Calu3 (cell line): Measurements from ENCODE around the gene CERKL. TPM values are rescaled to one million over a fixed set of nuclear protein-coding genes. Genes with fewer than 3 reads are reported as not detected.
A peak's percentile ranks its signal among the peaks of the same experiment; 100 is the strongest.

Source experiments
- BruUV-seq: library from RNA; stranded (reverse); fragments of 400-500 nt; replicated peaks from 2 replicates; lab custom pipeline; 2021; lab: Mats Ljungman, UMichigan
- CTCF ChIA-PET: fragments of 300-600 bp; sonication (Branson Sonifier 250); formaldehyde crosslinking; loops from one replicate; lab custom pipeline; 2022; ENCODE audit warnings: antibody characterized with exemption; lab: Charles Lee
- DNase-seq: peaks from one replicate; pipeline ENCODE4 v3.0.0; 2022
- H3K27ac Mint-ChIP-seq: one replicate; pipeline ENCODE4 v1.8.0; 2022; ENCODE audit warnings: mixed read lengths; ENCODE audit not compliant: unreplicated experiment
- H3K27me3 Mint-ChIP-seq: one replicate; pipeline ENCODE4 v1.8.0; 2022; ENCODE audit warnings: mixed read lengths; ENCODE audit not compliant: unreplicated experiment
- H3K36me3 Mint-ChIP-seq: one replicate; pipeline ENCODE4 v1.8.0; 2022; ENCODE audit warnings: mild to moderate bottlenecking, moderate library complexity, mixed read lengths; ENCODE audit not compliant: insufficient read depth, unreplicated experiment
- H3K4me1 Mint-ChIP-seq: one replicate; pipeline ENCODE4 v1.8.0; 2022; ENCODE audit warnings: mild to moderate bottlenecking, low read depth, mixed read lengths; ENCODE audit not compliant: unreplicated experiment
- H3K4me3 Mint-ChIP-seq: one replicate; pipeline ENCODE4 v1.8.0; 2022; ENCODE audit warnings: mild to moderate bottlenecking, low read depth, moderate library complexity, mixed read lengths; ENCODE audit not compliant: unreplicated experiment
- H3K9me3 Mint-ChIP-seq: one replicate; pipeline ENCODE4 v1.8.0; 2022; ENCODE audit warnings: low read depth, mixed read lengths; ENCODE audit not compliant: unreplicated experiment
- intact Hi-C: fragments of 100-400 bp; cut with micrococcal nuclease; formaldehyde crosslinking; loops from one replicate; pipeline ENCODE4 v1.10.0; 2022; ENCODE audit not compliant: unreplicated experiment
- total RNA-seq: library from RNA; stranded (reverse); gene quantifications from 2 replicates; pipeline ENCODE4 v1.2.3, GENCODE V29; 2022
- TF ChIP-seq, protein P1 (sequence below): fragments of 200-600 bp; IDR thresholded peaks from one replicate; pipeline ENCODE4 v1.8.0; 2022; ENCODE audit warnings: antibody characterized with exemption; ENCODE audit not compliant: unreplicated experiment

Gene CERKL
- total RNA-seq, 1 experiment from 2014 or later, result 1.1 TPM

DNA sequence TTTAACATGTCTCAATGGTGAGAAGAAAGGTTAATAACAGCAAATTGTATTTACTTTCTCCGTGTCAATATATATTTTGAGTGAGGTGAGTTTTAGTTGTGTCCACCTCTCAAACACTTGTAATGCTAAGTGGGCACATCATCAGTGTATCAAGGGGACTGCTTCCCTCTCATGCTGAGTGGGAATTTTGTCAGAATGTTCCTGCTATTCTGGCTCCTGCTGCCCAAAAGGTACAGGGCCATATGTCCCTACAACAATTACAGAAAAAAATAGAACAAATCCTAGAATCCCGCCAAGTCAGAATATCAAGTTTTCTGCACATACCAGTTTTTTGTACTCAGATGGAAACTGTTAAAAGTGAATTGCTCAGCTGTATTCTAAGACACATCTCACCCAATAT lies 5.4 kb upstream of the CERKL start:
- H3K27ac Mint-ChIP-seq, result no peak overlapping the region
- BruUV-seq, result no TSS peak

DNA sequence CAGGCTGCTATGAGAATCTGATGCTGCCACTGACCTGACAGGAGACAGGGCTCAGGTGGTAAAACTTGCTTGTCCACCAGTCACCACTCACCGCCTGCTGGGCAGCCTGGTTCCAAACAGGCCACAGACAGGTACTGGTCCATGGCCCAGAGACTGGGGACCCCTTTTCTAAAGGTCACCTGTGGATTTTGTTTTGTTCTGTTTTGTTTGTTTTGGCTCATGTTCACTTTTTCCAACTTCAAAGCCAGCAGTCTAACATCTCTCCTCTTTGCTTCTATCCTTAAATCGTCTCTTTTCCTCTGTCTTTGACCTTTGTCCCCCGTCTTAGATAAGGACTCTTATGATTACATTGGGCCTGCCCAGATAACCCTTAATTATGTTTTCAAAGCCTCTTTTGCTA lies 3.3 kb upstream of the CERKL start:
- Mint-ChIP-seq H3K27ac (no peak overlapping the region), H3K4me1 (peaks cover 10% of the 10 kb centered on the region), H3K9me3 (no peaks in the 10 kb centered on the region), H3K4me3 (no peak overlapping the region), H3K36me3 (peaks cover 14% of the 10 kb centered on the region), H3K27me3 (no peaks in the 10 kb centered on the region)
- CTCF ChIA-PET, result no interaction called here
- TF ChIP-seq, protein P1, sequence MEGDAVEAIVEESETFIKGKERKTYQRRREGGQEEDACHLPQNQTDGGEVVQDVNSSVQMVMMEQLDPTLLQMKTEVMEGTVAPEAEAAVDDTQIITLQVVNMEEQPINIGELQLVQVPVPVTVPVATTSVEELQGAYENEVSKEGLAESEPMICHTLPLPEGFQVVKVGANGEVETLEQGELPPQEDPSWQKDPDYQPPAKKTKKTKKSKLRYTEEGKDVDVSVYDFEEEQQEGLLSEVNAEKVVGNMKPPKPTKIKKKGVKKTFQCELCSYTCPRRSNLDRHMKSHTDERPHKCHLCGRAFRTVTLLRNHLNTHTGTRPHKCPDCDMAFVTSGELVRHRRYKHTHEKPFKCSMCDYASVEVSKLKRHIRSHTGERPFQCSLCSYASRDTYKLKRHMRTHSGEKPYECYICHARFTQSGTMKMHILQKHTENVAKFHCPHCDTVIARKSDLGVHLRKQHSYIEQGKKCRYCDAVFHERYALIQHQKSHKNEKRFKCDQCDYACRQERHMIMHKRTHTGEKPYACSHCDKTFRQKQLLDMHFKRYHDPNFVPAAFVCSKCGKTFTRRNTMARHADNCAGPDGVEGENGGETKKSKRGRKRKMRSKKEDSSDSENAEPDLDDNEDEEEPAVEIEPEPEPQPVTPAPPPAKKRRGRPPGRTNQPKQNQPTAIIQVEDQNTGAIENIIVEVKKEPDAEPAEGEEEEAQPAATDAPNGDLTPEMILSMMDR, result no peak
- DNase-seq, result no peak
- BruUV-seq, result no TSS peak
- intact Hi-C loops, result no loop called here

More for the DNA sequence above, 5.4 kb upstream of the CERKL start:
- no peak overlapping the region for H3K4me3 Mint-ChIP-seq
- CTCF ChIA-PET, result interaction anchor here (0.9 kb wide), 1 partner anchor 85 kb away, joined by 3 read pairs; no protein-coding TSS in a partner anchor
- no peaks in the 10 kb centered on the region for H3K9me3 Mint-ChIP-seq
- H3K36me3 Mint-ChIP-seq, result peaks cover 1% of the 10 kb centered on the region
- H3K4me1 Mint-ChIP-seq, result peaks cover 10% of the 10 kb centered on the region
- DNase-seq, result no peak
- TF ChIP-seq, protein P1, result no peak
- peaks cover under 1% of the 10 kb centered on the region for H3K27me3 Mint-ChIP-seq
- intact Hi-C loops, result no loop called here

DNA sequence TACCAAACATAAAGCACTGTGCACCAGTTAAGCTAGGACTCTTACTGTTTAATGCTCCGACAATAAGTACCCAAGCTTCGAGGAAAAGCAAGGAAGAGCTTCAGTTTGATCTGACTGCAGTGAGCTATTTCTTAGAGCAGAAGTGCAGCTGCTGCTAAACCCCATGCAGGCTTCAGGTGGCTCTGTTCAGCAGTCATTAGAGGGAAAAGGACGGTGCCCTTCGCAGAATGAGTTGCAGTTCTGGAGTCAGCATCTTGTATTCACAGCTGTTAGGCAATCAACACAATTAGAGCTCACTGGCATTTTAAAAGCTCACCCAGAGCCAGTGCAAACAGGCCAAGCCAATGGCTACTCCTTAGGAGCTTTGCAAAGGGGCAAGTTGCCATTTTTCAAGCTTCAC lies 1.5 kb upstream of the CERKL start:
- H3K27ac Mint-ChIP-seq, result no peak overlapping the region
- peaks cover 14% of the 10 kb centered on the region for H3K36me3 Mint-ChIP-seq
- intact Hi-C loops, result loop anchor here (5.0 kb wide), 1 partner anchor 36 kb away; no protein-coding TSS in a partner anchor
- no peaks in the 10 kb centered on the region for H3K27me3 Mint-ChIP-seq
- peaks cover 10% of the 10 kb centered on the region for H3K4me1 Mint-ChIP-seq
- TF ChIP-seq, protein P1, result no peak
- DNase-seq, result no peak
- CTCF ChIA-PET, result interaction anchor here (0.9 to 3.6 kb wide), 3 partner anchors 9 to 57 kb away, joined by 3 to 14 read pairs (median 3); no protein-coding TSS in a partner anchor
- BruUV-seq, result no TSS peak
- no peaks in the 10 kb centered on the region for H3K9me3 Mint-ChIP-seq
- H3K4me3 Mint-ChIP-seq, result no peak overlapping the region

DNA sequence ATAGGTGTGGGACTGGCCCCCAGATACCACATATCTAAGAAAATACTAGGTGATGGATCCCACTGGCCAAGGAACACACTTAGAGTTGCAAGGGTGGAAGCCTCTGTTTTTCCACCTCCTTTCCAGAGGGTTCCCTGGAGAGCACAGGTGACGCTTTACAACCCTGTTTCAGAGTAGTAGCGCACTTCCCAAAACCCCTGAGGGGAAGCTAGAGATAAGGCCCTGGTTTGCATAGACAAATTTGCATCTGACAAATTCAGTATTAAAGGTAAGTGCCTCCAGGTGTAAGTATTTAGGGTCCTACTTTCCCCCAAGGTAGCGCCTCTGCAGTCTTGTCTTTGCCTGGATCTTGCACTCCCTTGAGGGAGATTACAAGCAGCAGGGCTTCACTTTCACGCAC lies 474 bp upstream of the CERKL start:
- H3K27me3 Mint-ChIP-seq, result no peaks in the 10 kb centered on the region
- peaks cover 14% of the 10 kb centered on the region for H3K36me3 Mint-ChIP-seq
- no peak for DNase-seq
- intact Hi-C loops, result loop anchor here (5.0 kb wide), 1 partner anchor 35 kb away; no protein-coding TSS in a partner anchor
- H3K27ac Mint-ChIP-seq, result no peak overlapping the region
- H3K4me3 Mint-ChIP-seq, result peak overlapping the region; percentile 88
- H3K4me1 Mint-ChIP-seq, result peaks cover 10% of the 10 kb centered on the region
- no peaks in the 10 kb centered on the region for H3K9me3 Mint-ChIP-seq
- CTCF ChIA-PET, result interaction anchor here (0.8 to 3.6 kb wide), 3 partner anchors 19 to 58 kb away, joined by 3 to 14 read pairs (median 3); no protein-coding TSS in a partner anchor
- TF ChIP-seq, protein P1, result no peak
- BruUV-seq, result no TSS peak
